ENCODE measurements around the gene HSPA1B.
"Not testable (repeated sequence)": the region's sequence is repeated elsewhere in the genome, so short reads cannot be mapped to it uniquely, and the experiment has no call there.

- TF ChIP-seq, protein P1, sequence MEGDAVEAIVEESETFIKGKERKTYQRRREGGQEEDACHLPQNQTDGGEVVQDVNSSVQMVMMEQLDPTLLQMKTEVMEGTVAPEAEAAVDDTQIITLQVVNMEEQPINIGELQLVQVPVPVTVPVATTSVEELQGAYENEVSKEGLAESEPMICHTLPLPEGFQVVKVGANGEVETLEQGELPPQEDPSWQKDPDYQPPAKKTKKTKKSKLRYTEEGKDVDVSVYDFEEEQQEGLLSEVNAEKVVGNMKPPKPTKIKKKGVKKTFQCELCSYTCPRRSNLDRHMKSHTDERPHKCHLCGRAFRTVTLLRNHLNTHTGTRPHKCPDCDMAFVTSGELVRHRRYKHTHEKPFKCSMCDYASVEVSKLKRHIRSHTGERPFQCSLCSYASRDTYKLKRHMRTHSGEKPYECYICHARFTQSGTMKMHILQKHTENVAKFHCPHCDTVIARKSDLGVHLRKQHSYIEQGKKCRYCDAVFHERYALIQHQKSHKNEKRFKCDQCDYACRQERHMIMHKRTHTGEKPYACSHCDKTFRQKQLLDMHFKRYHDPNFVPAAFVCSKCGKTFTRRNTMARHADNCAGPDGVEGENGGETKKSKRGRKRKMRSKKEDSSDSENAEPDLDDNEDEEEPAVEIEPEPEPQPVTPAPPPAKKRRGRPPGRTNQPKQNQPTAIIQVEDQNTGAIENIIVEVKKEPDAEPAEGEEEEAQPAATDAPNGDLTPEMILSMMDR (conservative IDR thresholded peaks at IDR 0.05; ENCODE audit: low read depth, low read length), result not testable (repeated sequence)
- TF ChIP-seq EZH2 (IDR thresholded peaks at IDR 0.05; ENCODE audit: borderline replicate concordance, low read depth, low read length, poor library complexity, severe bottlenecking), result not testable (repeated sequence)
These were observed 41.1 kb downstream of the HSPA1B start for GRCh38 chr6:31868658-31868971.

Data from A673 (cell line).